ENCODE measurements around the gene PTPN5.
A peak's percentile ranks its signal among the peaks of the same experiment; 100 is the strongest.

Gene PTPN5

DNA sequence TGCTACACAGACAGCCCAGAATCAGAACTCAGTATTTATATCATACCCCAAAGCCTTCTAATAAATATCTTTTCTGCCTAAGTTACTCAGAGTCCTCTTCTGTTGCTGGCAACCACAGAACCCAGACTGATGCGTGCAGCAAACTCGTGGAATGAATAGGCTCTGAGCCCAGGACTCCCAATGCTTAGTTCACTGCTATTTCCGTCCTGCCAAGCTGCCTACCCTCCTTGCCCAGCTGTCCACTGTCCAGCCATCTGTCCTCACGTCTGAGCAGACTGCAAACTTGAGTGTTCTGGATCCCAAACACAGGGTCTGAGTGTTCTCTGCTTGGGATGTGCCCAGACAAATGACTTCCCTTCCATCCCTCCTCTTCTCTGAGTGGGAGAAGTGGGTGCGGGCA lies 19.4 kb downstream of the PTPN5 start:
- peak; percentile 10 for DNase-seq

DNA sequence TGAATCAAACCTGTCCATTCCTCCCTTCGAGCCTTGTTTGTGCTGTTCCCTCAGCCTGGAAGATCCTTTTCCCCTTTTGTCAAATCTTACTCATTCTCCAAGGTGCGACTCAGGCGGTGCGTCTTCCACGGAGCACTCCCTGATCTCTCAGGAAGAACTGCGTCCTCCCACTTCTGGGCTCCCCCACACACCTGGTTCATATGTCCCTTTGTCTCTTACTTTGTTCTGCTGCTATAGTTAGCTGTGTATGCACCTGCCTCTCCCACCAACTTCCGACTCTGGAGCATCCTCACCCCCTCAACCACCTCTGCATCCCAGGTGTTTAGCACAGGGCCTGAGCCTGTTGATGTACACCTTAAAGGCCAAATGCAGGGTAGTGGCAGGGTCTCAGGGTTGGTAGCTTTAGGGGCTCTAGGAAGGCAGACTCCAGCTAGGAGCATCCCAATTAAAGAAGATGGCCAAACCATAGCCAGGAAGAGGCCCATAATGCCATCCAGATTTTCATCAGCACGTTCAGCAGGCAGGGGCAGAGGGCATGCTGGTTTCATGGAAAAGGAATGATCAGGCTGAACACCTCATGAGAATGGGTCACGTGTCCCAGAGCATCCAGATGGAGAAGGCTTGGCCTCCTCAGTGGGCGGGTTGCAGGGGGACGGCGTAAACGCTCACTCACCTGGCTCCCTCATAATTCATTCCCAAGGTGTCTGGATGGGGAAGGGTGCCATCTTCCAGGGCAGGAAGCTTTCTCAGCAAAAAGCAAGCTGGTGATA lies 20.1 kb downstream of the PTPN5 start:
- DNase-seq: no peak

DNA sequence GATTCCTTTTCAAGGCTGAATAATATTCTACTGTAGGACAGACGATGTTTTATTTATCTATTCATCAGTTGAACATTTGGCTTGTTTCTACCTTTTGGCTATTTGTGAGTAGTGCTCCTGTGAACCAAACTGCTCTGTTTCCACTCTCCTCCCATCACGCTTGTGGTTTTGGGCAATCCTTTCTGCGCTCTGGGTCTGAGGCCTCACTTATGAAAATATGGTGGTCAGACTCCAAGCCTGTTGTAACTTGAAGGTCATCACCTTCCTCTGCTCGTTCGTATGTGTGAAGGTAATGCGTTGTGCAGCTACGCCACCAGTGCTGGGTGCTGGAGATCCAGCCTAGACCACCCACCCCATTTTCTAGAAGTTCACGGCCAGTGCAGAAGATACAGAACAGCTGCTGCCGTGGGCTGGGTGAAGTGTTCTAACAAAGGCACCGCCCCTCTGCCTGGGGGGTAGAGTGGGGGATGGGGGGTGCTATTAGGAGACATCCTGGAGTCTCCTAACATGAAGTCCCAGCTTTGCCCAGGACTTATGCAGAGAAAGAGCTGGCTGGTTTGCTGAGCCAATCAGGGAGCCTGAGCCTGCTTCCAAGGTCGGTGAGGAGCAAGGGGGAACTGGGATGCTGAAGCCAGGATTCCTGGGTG lies 21.0 kb downstream of the PTPN5 start:
- no peak for DNase-seq

DNA sequence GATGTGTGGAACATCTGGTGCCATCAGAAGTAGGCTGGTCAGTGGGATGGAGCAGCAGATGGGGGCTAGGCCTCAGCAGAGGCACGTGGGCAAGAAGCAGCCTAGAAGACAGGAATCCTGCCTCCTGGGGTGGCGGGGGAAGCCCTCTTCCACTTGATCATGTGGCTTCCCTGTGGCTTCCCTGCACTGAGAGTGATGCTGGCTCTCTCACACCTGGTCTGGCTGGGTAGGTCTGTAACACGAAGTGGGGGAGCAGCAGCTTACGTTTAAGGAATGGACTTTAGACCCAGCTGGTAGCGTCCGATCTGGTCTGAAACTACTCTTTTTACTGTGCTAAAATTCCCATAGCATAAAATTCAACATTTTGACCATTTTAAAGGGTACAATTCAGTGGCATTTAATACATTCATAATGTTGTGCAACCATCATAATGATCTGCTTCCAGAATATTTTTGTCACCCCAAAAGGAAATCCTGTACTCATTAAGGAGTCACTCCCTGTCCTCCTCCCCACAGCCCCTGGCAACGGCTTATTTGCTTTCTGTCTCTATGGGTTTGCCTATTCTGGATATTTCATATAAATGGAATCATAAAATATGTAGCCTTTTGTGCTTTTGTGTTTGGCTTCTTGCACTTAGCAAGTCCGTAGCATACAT lies 21.7 kb downstream of the PTPN5 start:
- DNase-seq: peak; percentile 8

DNA sequence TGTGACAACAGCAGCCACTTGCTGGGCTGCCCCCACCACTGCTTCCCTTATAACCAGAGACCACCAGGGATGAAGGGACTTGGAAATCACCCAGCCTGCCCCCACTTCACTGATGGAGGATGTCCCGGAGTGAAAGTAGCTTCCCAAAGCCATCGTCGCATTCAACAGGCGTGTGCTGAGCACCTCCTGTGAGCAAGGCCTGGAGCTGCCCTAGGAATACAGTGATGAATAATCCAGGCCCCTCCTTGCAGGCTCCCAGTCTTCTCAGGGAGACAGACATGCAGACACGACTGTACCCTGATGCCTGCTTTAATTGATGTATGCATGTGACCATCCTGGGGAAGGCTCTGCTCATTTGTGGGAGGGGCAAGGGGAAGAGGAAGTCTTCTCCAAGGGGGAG lies 22.6 kb downstream of the PTPN5 start:
- DNase-seq: no peak

DNA sequence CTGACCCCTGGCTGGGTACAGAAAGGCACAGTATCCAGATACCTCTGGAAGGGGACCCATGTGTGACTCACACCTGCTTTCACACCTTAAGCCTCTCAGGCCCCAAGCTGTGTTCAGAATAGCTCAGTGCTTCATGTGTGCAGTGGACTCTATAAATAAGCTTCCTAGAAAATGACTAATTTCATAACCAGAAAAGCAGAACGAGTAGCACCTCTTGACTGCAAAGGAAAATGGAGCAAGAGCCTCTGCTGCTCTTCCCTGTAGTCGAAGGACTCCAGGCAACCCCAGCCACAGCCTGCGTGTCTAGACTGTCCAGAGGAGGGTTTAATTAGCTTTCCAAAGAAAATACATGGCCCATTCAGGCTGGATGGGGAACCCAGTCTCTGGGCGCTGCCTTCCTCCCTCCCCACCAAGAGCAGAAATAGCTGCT lies 23.1 kb downstream of the PTPN5 start:
- DNase-seq: peak; percentile 74

DNA sequence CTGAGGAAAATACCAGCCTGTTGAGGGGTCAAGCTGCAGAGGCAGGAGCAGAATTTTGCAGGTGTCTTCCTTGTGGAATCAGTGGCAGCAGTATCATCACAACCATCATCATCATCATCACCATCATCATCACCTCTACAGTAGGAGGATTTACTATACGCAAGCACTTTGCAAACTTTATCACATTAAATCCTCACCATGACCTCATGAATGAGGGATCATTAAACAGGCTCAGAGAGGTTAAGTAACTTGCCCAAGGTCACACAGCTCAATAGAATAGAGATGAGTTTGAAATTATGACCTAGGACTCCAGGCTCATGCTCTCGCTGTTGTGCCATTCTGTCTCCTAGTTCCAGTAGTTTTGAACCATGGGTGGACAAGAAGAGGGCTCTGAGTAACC lies 25.6 kb downstream of the PTPN5 start:
- DNase-seq: no peak

DNA sequence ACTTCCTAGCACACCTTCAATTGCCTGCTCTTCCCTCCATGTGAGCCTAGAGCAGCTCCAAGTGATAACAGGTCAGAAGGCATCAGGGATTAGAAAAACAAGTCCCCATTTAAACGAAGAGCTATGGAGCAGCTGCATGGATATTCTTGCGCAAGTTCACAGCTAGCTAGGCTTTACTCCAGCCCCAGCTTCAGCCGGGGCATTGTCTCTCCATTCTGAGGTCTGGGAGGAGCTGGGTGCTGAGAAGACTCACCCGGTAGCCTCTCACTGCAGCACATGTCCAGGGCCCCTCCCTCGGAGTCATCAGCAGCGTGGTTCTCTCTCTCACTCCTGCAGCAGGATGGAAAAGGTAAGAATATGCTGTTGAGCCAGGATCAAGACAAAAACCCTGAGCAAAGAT lies 26.0 kb downstream of the PTPN5 start:
- no peak for DNase-seq

DNA sequence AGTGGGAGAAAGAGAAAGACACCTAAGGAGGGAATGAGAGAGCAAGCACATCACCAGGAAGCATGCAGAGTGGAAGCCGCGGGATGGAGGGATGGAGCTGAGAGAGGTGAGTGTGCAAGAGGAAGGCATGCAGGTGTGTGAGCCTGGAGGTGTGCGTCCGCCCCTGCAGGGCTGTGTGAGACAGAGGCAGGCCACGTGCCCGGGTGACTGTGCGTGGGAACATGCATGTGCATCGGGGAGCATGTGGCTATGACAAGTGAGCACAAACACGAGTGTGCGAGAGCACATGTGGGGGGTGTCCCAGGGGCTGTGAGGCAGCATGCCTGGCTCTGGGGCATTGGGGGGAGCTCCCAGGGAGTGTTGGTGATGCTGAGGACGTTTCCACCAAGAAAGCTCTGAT lies 29.9 kb downstream of the PTPN5 start:
- DNase-seq: no peak

DNA sequence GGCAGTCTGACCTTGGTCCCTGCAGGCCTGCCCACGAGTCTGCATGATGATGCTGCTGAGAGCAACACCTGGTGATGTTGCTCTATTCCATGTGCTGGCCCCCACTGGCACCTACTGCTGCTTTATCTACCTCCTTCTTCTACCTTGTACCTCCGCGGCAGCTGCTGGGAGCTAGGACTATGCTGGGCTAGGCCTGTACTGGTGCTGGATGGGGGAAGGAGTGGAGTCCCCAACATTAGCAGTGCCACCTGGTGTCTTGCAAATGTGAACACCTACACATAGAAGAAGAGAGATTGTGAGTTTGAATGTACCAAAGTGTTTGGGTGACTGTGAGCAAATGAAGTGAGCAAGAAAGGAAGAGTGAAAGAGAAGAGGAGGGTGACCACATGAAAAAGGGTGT lies 30.5 kb downstream of the PTPN5 start:
- no peak for DNase-seq

DNA sequence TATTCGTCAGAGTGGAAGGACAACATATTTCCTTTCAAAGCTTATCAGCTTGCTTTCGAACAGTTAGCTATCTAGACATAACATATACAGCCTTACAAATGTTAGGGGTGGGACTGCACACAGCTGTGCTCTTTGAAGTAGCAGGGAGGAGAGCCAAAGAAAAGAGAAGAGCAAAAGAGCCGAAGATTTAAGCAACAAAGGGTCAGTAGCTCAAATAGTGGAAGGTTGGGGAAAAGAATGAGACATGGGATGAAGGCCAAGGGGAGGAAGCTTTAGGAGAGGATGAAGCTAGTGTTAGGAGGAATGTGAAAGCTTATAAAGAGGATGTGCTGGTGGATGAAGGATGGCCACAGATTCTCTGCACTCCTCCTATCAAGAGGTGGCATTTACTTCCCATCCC lies 33.8 kb downstream of the PTPN5 start:
- DNase-seq: no peak

DNA sequence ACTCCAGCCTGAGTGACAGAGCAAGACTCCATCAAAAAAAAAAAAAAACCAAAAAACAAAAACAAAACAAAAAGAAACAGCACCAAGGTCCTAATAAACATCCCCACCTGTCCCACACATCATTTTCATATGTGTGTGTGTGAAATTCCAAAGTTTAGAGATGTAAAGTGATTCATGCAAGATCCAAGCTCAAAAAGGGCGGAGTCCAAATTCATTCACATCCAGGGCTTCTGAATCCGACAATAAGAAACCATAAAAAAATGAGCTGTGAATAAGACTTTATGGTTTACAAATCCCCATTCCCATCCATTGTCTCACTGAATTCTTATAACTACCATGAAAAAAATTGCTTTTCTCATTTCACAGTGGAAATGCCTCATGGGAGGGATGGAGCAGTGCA lies 34.7 kb downstream of the PTPN5 start:
- DNase-seq: no peak

DNA sequence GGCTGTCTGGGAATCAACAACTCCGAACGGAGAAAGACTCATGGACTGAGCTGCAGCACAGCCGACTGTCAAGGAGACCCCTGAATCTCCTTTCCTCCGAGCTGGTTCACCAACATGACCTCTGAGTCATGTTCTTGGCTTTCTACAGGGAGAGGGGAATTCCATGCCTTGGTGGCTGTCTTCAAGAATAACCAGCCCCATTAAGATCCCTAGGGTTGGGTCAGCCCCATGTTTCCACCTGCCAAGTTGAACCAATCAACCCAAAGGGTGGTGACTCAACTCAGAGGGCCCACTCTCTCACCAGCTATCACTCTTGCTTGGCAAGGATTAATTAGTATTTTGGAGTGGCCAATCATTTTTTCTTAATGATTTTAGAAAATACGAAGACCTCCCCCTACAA lies 37.3 kb downstream of the PTPN5 start:
- DNase-seq: no peak

DNA sequence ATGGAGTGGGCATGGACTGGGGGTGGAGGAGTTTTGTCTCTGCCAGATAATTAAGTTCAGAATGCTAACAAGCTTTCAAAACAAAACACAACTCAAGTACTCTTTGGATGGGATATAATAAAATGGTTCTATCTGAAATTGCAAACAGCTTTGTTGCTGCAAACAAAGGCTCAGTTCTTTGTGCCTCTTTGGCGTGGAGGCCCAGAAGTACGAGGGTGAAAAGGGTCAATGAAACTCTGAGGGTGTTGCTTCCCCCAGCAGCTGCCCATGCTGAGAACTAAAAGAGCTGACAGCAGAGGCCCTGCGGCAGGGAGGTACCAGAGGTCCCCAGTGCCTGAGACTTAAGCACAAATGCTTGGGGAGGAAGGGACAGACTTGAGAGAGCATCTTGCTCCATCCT lies 39.1 kb downstream of the PTPN5 start:
- DNase-seq: no peak

DNA sequence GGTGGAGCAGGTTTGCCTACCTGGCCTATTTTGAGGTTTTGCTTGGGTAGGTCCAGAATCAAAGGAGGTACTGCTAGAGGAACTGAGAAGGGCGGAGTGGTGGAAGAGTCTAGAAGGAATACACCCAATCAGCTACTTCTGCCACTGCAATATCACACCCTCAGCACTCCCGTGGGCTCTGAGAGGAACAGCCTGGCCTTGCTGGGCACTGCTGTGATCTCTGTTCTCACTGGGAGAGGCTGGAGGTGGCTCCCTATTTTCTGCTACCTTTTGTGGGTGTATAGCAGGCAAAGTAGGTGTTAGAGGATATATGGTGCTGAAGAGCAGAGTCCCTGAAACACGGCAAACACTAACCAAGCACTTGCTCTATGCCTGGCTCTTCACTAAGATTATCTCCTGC lies 40.7 kb downstream of the PTPN5 start:
- DNase-seq: no peak

DNA sequence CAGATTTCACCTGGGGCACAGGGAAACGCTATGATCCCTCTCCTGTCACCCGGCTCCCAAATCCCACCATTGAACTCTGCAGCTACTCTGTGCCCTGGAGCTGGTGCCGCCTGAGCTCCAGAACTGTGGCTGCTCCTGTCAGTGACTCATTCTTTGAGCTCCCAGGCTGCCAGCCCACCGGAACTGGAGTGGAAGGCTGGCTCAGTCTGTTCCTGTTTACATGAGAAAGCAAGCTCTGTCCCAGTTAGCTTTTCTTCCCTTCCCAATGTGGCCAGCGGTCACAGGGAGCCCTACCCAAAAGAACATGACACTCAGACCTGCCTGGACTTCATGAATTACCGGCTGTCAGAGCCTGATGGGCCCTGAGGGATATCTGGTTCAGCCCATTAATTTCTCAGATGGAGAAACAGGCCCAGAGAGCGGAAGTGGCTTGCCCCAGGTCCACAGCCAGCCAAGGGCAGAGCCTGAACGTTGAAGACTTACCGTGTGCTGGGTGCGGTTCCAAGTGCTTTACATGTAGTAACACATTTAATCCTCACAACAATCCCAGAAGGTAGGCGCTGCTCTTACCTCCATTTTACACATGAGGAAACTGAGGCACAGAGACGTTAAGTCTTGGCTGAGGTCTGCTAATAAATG lies 41.8 kb downstream of the PTPN5 start:
- no peak for DNase-seq

DNA sequence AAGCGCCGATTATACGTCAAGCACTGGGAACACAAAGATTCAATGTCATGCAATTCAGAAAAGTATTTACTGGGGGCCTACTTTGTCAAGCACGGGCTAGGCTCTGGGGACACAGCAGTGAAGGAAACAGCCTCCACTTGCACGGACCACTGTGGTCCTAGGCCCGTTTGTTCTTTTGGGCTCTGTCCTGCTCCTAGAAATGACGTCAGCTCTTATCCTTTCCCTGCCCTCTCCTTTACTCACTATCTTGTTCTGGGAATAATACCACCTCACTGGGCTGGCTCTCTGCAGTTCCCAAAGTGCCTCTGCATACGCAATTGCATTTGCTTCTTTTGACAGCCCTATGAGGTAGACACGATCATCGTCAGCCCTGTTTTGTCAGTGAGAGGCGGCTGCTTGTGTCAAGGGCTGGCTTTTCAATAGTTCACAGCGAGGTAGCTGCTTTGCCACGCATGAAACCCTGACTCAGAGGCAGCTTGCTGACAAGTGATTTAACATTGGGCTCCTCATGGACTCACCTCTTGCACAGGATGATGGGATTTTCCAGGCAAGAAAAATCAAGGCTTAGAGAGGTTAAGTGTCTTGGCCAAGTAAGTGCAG lies 42.7 kb downstream of the PTPN5 start:
- DNase-seq: no peak

DNA sequence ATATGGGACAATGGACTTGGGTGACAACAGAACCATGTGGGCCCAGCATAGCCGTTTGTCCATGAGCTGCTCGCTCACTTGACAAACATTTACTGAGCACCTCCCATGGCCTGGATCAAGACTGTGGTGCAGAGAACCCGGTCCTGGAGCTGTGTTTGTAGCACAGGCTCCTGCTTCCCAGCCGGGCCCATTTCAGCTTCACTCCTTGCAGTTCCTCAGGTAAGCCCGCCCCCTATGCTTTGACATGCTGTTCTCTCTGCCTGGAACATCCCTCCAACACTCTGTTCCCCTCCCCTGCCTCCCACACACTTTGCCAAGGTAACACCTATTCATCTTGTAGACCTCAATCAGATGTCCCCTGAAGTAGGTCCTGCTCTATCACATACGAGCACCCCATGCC lies 46.3 kb downstream of the PTPN5 start:
- DNase-seq: no peak

DNA sequence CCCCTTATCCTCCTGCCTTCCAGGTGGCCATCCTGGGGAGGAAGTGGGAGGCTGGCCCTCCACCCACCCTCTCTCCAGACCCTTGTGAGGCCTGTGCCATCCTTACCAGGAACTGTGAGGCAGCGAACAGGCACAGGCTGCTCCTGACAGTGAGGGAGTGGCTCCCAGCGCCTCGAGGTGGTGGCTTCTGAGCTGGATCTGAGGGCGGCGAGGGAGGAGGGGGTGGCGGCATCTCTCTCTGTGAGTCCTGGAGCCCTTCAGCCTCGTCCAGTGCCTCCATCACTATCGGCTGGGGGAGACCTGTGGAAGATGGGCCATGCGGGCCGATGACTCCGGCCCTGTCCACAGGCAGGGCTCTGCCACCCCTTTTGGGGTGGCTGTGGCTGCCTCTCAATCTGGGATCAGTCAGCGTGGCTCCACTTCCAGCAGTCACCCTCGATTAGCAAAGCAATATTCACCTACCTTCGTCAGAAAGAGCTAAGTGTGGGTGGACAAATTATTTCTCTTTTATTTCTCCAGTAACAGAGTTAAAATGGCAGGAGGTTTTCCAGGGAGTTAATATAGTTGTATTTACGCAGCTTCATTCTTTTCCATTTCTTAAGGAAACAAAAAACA lies 47.6 kb downstream of the PTPN5 start:
- DNase-seq: no peak

DNA sequence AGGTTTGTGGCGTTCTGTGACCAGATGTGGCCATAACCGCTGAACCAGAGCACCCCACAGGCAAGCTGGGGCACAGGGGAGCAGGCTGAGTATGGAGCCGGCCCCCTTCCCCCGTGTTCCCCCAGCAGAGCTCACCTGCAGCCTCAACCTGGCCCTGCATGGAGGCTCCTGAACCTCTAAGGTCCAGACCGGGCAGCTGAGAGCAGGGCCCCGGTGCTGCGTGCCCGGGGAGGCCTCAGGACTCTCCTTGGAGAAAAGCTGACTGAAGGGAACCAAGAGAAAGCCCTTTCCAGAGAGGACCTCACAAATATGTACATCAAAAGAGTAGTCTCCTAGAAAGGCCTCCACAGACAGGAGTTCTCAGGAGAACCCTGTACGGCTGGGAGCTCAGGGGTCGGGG lies 48.2 kb downstream of the PTPN5 start:
- no peak for DNase-seq

DNA sequence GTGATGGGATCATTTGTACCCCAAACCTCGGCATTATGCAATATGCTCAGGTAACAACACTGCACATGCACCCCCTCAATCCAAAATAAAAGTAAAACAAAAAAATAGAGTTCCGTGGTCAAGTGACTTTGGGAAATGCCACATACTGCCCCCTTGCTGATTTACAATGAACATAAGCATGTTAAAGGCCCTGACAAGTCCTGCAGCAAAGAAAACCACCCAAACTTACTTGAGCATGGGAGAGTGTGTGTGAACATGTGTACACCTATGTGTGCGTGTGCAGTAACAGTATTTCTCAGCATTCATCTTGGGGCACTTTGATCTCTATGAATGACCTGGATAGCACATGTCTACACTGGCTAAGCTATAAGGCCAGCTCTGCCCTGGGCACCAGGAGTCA lies 49.8 kb downstream of the PTPN5 start:
- DNase-seq: no peak

DNA sequence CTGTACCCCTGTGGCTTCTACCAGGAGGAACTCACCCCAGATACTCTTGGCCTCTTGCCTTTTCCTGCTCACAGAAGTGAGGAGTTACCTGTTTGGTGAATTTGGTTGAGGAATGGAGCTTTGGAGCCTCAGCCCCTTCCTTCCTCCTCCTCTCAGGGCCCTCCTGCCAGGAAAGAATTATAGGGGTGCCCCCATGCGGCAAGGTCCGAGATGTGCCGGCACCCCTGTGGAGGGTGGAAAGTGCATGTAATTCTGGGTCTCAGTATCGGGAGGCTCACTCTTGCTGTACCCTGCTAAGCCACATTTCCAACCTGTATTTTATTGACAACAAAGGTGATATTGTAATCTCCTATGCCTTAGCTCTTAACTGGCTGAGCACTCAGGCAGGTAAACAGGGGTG lies 51.9 kb downstream of the PTPN5 start:
- DNase-seq: no peak

DNA sequence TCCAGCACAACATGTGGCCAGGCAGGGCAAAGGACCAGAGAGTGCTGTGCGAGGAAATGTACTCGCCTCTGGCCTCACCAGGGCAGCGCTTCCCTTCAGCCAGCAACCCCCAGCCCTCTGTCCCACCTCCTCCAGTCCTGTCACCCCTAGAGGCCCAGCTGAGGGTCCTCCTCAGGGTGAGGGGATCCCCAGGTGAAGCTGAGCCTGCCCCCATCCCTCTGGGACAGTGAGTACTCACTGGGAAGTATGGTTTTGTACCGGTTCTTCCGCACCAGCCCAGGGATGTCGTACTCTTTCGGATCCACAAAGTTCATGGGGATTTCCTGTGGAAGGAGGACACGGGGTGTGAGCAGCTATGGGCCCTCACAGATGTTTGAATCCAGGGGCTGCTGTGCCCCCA lies 54.0 kb downstream of the PTPN5 start:
- no peak for DNase-seq
